K562 treated with DMSO at 1 percent for 4 hours (cell line): Measurements from ENCODE around the gene PLS3. TPM values are rescaled to one million over a fixed set of nuclear protein-coding genes. Genes with fewer than 3 reads are reported as not detected.

Experiments used
- total RNA-seq: library from RNA; unstranded; fragments of 300-600 nt; gene quantifications from 2 replicates; pipeline ENCODE4 v1.2.3, GENCODE V29; 2022; ENCODE audit not compliant: insufficient read depth

PLS3 gene
- total RNA-seq, result not detected in 2 replicates

DNA sequence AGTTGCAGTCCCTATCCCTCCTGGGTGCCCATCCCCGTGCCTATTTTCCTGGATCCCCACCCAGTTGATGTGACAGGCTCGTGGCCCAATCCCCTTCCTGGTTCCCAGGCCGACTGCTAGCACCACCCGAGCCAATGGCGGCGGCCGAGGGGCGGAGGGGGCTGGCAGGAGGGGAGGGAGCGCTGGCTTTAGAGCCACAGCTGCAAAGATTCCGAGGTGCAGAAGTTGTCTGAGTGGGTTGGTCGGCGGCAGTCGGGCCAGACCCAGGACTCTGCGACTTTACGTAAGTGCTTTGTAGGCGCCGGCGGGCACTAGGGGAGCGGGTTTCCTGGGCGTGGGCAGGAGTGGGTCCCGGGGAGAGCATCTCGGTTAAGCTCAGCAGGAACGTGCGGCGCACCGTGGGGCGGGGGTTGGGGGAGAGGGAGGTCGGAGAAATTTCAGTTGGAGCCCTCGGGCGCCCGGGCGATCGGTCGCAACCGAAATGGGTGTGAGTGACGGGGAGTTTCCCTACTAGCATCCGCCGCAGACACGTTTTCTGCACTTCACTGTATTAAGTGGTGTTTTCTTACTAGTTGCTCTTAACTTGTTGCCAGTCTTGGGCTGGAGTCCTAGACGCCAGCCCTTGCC, at the start of gene PLS3:
Gene PLS3 (plus strand): TSS at position 197 of the 627 bp plus-strand sequence. CDS start 49,077 bp downstream, outside the sequence.

